ENCODE measurements around the gene C9orf78. TPM values are rescaled to one million over a fixed set of nuclear protein-coding genes. Genes with fewer than 3 reads are reported as not detected.

The C9orf78 gene
- polyA plus RNA-seq, 1 donor from 2014 or later: 119 TPM

GRCh38 chr9:129860653-129861446 lies 25.8 kb upstream of the C9orf78 start:
- Mint-ChIP-seq H3K9me3 (no peaks in the 10 kb centered on the region), H3K4me3 (no peak overlapping the region), H3K4me1 (peaks cover 2 to 8% (median 4%) of the 10 kb centered on the region in 3 donors), H3K27ac (peak overlapping the region in 1 of 3 donors; percentile 23), H3K27me3 (no peaks in the 10 kb centered on the region), H3K36me3 (no peaks in the 10 kb centered on the region)

- no peak overlapping the region for H3K4me3 Mint-ChIP-seq
- no peak overlapping the region for H3K27ac Mint-ChIP-seq
- peaks cover 2 to 4% (median 3%) of the 10 kb centered on the region in 3 donors for H3K4me1 Mint-ChIP-seq
- no peaks in the 10 kb centered on the region for H3K9me3 Mint-ChIP-seq
- no peaks in the 10 kb centered on the region for H3K27me3 Mint-ChIP-seq
- peaks cover 2% of the 10 kb centered on the region for H3K36me3 Mint-ChIP-seq
These were observed 23.3 kb upstream of the C9orf78 start for GRCh38 chr9:129858167-129858962.

- H3K36me3 Mint-ChIP-seq: peaks cover 2% of the 10 kb centered on the region
- H3K9me3 Mint-ChIP-seq: no peaks in the 10 kb centered on the region
- no peak overlapping the region for H3K27ac Mint-ChIP-seq
- no peak overlapping the region for H3K4me3 Mint-ChIP-seq
- no peaks in the 10 kb centered on the region for H3K27me3 Mint-ChIP-seq
- H3K4me1 Mint-ChIP-seq: peaks cover 0 to 2% (median 2%) of the 10 kb centered on the region in 3 donors
These were observed 22.1 kb upstream of the C9orf78 start for GRCh38 chr9:129857207-129857606.

- Mint-ChIP-seq H3K4me3 (no peak overlapping the region), H3K36me3 (peaks cover 5% of the 10 kb centered on the region), H3K27me3 (no peaks in the 10 kb centered on the region), H3K4me1 (peaks cover 0 to 2% (median 0%) of the 10 kb centered on the region in 3 donors), H3K9me3 (no peaks in the 10 kb centered on the region), H3K27ac (no peak overlapping the region)
These were observed 19.6 kb upstream of the C9orf78 start for GRCh38 chr9:129854588-129855110.

GRCh38 chr9:129853614-129854013 lies 18.5 kb upstream of the C9orf78 start:
- Mint-ChIP-seq H3K9me3 (no peaks in the 10 kb centered on the region), H3K4me3 (no peak overlapping the region), H3K27ac (no peak overlapping the region), H3K4me1 (peaks cover 0 to 3% (median 0%) of the 10 kb centered on the region in 3 donors), H3K27me3 (no peaks in the 10 kb centered on the region), H3K36me3 (peaks cover 5% of the 10 kb centered on the region)

DNA sequence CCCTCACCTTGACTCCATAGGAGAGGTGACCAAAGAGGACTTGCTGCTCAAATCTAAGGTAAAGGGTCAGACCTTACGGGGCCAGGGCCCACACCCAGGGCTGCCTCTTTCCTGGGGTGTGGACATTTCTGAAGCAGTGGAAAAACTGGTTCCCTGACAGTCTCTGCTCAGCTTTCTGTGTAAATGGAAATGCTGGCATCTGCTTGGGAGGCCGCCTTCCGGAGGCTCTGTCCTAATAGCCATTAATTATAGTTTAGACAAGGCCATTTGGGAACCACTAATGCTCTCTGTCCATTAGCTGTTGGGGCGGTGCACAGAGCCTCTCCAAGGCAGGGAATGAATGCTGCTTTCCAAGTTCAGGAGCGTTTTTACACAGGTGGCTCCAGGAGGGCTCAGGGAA lies 17.5 kb upstream of the C9orf78 start:
- no peak overlapping the region for H3K4me3 Mint-ChIP-seq
- H3K36me3 Mint-ChIP-seq: peaks cover 5% of the 10 kb centered on the region
- no peaks in the 10 kb centered on the region for H3K27me3 Mint-ChIP-seq
- H3K9me3 Mint-ChIP-seq: no peaks in the 10 kb centered on the region
- H3K27ac Mint-ChIP-seq: no peak overlapping the region
- H3K4me1 Mint-ChIP-seq: peaks cover 0 to 1% (median 0%) of the 10 kb centered on the region in 3 donors

DNA sequence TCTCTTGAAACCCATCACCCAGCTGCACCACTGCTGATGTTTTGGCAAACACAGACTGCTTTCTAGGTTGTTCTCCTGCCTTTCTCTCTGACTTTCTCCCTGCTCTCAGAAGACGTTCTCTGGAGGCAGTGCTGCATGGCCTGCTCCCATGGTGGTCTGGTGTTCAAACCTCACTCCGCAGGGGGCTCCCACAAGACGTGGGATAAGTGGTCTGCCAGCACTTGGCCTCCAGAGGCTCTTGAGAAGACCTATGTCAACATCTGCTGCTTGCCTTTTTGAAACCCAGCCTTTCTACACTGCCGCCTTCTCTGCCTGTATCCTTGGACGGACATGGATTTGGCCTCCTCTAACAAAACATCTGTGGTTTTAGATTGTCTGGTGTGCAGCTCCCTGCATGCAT lies 16.7 kb upstream of the C9orf78 start:
- no peaks in the 10 kb centered on the region for H3K9me3 Mint-ChIP-seq
- peaks cover 0 to 1% (median 0%) of the 10 kb centered on the region in 3 donors for H3K4me1 Mint-ChIP-seq
- no peak overlapping the region for H3K4me3 Mint-ChIP-seq
- H3K36me3 Mint-ChIP-seq: peaks cover 5% of the 10 kb centered on the region
- H3K27ac Mint-ChIP-seq: peak overlapping the region in 1 of 3 donors; percentile 71
- no peaks in the 10 kb centered on the region for H3K27me3 Mint-ChIP-seq

GRCh38 chr9:129850821-129851550 lies 15.9 kb upstream of the C9orf78 start:
- H3K27ac Mint-ChIP-seq: no peak overlapping the region
- no peak overlapping the region for H3K4me3 Mint-ChIP-seq
- no peaks in the 10 kb centered on the region for H3K9me3 Mint-ChIP-seq
- H3K4me1 Mint-ChIP-seq: peaks cover 0 to 1% (median 0%) of the 10 kb centered on the region in 3 donors
- H3K36me3 Mint-ChIP-seq: peaks cover 5% of the 10 kb centered on the region
- no peaks in the 10 kb centered on the region for H3K27me3 Mint-ChIP-seq

- Mint-ChIP-seq H3K27me3 (no peaks in the 10 kb centered on the region), H3K27ac (no peak overlapping the region), H3K36me3 (peaks cover 7% of the 10 kb centered on the region), H3K9me3 (no peaks in the 10 kb centered on the region), H3K4me1 (peaks cover 4 to 5% (median 4%) of the 10 kb centered on the region in 3 donors), H3K4me3 (no peak overlapping the region)
These were observed 14.8 kb upstream of the C9orf78 start for GRCh38 chr9:129849901-129850300.

GRCh38 chr9:129848712-129849441 lies 13.8 kb upstream of the C9orf78 start:
- Mint-ChIP-seq H3K36me3 (peaks cover 5% of the 10 kb centered on the region), H3K9me3 (no peaks in the 10 kb centered on the region), H3K4me1 (peaks cover 4 to 5% (median 4%) of the 10 kb centered on the region in 3 donors), H3K27ac (no peak overlapping the region), H3K27me3 (no peaks in the 10 kb centered on the region), H3K4me3 (no peak overlapping the region)

GRCh38 chr9:129845373-129845772 lies 10.3 kb upstream of the C9orf78 start:
- Mint-ChIP-seq H3K27me3 (no peaks in the 10 kb centered on the region), H3K4me1 (peaks cover 4 to 5% (median 4%) of the 10 kb centered on the region in 3 donors), H3K36me3 (peaks cover 2% of the 10 kb centered on the region), H3K27ac (no peak overlapping the region), H3K4me3 (no peak overlapping the region), H3K9me3 (no peaks in the 10 kb centered on the region)

- Mint-ChIP-seq H3K27me3 (no peaks in the 10 kb centered on the region), H3K4me3 (no peak overlapping the region), H3K4me1 (peaks cover 17 to 25% (median 19%) of the 10 kb centered on the region in 3 donors), H3K9me3 (no peaks in the 10 kb centered on the region), H3K36me3 (peaks cover 2% of the 10 kb centered on the region), H3K27ac (no peak overlapping the region)
These were observed 6.0 kb upstream of the C9orf78 start for GRCh38 chr9:129841071-129841470.

- Mint-ChIP-seq H3K36me3 (no peaks in the 10 kb centered on the region), H3K4me1 (peaks cover 15 to 23% (median 20%) of the 10 kb centered on the region in 3 donors), H3K27me3 (no peaks in the 10 kb centered on the region), H3K4me3 (no peak overlapping the region), H3K9me3 (no peaks in the 10 kb centered on the region), H3K27ac (peak overlapping the region in 1 of 3 donors; percentile 71)
These were observed 5.0 kb upstream of the C9orf78 start for GRCh38 chr9:129840034-129840433.

DNA sequence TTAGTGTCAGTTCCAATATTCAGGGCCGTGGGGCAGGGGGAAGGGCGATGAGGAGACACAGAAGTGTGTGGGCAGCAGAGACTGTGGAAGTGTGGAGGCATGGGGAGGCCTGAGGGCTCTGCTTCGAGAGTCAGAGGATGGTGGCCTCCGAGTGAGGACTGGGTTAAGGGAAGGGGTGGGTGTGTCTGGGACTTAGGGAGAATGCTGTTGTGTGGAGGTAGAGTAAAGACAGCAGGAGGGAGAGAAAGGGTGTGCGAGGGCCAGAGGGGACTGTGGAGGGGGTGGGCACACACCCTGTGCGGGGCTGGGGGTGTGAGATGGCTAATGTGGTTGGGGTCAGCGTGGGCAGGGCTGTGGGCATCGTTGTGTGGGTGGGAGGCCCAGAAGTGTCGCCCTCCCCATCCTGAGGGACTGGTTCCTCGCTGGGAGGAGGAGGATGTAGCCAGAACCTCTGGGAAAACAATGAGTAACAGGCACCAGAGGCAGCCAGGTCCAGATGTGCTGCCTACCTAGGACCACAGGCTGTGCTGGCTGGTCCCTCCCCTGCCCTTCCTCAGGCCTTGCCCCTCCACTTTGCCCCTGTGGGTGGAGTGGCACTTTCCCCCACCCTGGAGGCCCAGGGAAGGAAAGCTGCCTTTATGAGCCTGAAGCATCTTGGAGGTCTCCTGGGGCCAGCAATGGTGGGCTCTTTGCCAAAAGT lies 4.4 kb upstream of the C9orf78 start:
- Mint-ChIP-seq H3K4me1 (peaks cover 16 to 26% (median 24%) of the 10 kb centered on the region in 3 donors), H3K36me3 (no peaks in the 10 kb centered on the region), H3K27ac (peak overlapping the region; percentile 14 to 71 (median 60)), H3K27me3 (no peaks in the 10 kb centered on the region), H3K4me3 (no peak overlapping the region), H3K9me3 (no peaks in the 10 kb centered on the region)

Data from IgD-negative memory B cell (primary cell).